NCI-H345 (cell line): Measurements from ENCODE around the gene ALDH16A1.
A peak's percentile ranks its signal among the peaks of the same experiment; 100 is the strongest.
"Not testable (repeated sequence)": the region's sequence is repeated elsewhere in the genome, so short reads cannot be mapped to it uniquely, and the experiment has no call there.

Source experiments
- DNase-seq: peaks from one replicate; lab custom pipeline; 2025; lab: John Stamatoyannopoulos, UW

ALDH16A1 gene

GRCh38 chr19:49465371-49465770 lies 12.3 kb downstream of the ALDH16A1 start:
- DNase-seq = no peak

- no peak for DNase-seq
Observed at GRCh38 chr19:49468199-49468598, 15.2 kb downstream of the ALDH16A1 start.

GRCh38 chr19:49468746-49469447 lies 15.9 kb downstream of the ALDH16A1 start:
- no peak for DNase-seq

- no peak for DNase-seq
Observed at GRCh38 chr19:49469828-49470614, 17.0 kb downstream of the ALDH16A1 start.

GRCh38 chr19:49470615-49470978 lies 17.6 kb downstream of the ALDH16A1 start:
- DNase-seq = no peak

- DNase-seq = no peak
Observed at GRCh38 chr19:49472936-49473335, 19.9 kb downstream of the ALDH16A1 start.

GRCh38 chr19:49473501-49473867 lies 20.5 kb downstream of the ALDH16A1 start:
- not testable (repeated sequence) for DNase-seq

GRCh38 chr19:49473868-49474541 lies 21.0 kb downstream of the ALDH16A1 start, which contains the start of gene FLT3LG:
Gene FLT3LG (plus strand): TSS chr19:49474215. CDS start chr19:49474640, 425 bp downstream.
- DNase-seq = peak; percentile 44

- no peak for DNase-seq
Observed at GRCh38 chr19:49474542-49474924, 21.5 kb downstream of the ALDH16A1 start.

- no peak for DNase-seq
Observed at GRCh38 chr19:49475191-49475917, 22.3 kb downstream of the ALDH16A1 start.

- peak; percentile 51 for DNase-seq
Observed at GRCh38 chr19:49475995-49476880, 23.2 kb downstream of the ALDH16A1 start.

- DNase-seq = no peak
Observed at GRCh38 chr19:49479975-49480628, 27.1 kb downstream of the ALDH16A1 start.

GRCh38 chr19:49481020-49481683 lies 28.1 kb downstream of the ALDH16A1 start:
- no peak for DNase-seq

GRCh38 chr19:49486232-49486631 lies 33.2 kb downstream of the ALDH16A1 start:
- no peak for DNase-seq

GRCh38 chr19:49486710-49487276 lies 33.8 kb downstream of the ALDH16A1 start:
- DNase-seq = no peak

GRCh38 chr19:49487277-49488045 lies 34.4 kb downstream of the ALDH16A1 start, which contains the start of gene RPL13A:
Gene RPL13A (plus strand): TSS chr19:49487608. CDS start chr19:49487630, 22 bp downstream.
- peak; percentile 97 for DNase-seq

- DNase-seq = no peak
Observed at GRCh38 chr19:49488046-49488862, 35.2 kb downstream of the ALDH16A1 start.
